ENCODE measurements around the gene PSMD5. TPM values are rescaled to one million over a fixed set of nuclear protein-coding genes. Genes with fewer than 3 reads are reported as not detected.

PSMD5 gene
- total and polyA plus RNA-seq, 3 donors from 2014 or later: 26.4 to 45.0 (median 39.0) TPM

DNA sequence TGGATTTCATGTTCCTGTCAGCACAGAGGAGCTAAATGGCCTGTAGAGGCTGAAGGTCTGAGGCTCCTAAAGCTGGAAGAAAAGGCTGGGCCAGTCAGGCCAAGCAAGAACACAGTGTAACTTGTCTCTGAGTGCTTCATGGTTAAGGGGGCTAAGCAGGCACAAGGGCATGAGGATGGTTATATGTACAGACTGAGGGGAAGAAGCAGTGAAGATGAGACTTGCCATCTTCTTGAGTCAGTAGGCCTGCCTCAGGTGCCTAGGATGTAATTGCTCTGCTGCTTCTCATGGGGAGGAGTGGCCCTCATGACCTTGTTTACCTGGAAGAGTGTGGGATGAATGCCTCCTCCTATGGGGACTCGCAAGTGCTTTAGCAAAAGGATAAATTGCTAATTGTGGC, 8.7 kb upstream of the PSMD5 start:
- H3K27me3 ChIP-seq: no peaks in the 10 kb centered on the region
- no peaks in the 10 kb centered on the region for H3K36me3 ChIP-seq (ENCODE audit: low read depth, missing control alignments)
- WGBS, 2 donors: 95 to 100% methylated on average over 1 of the region's 1 CpG
- no peak overlapping the region for H3K27ac ChIP-seq
- TF ChIP-seq POLR2A (IDR thresholded peaks at IDR 0.05): no peak
- TF ChIP-seq, protein P1, sequence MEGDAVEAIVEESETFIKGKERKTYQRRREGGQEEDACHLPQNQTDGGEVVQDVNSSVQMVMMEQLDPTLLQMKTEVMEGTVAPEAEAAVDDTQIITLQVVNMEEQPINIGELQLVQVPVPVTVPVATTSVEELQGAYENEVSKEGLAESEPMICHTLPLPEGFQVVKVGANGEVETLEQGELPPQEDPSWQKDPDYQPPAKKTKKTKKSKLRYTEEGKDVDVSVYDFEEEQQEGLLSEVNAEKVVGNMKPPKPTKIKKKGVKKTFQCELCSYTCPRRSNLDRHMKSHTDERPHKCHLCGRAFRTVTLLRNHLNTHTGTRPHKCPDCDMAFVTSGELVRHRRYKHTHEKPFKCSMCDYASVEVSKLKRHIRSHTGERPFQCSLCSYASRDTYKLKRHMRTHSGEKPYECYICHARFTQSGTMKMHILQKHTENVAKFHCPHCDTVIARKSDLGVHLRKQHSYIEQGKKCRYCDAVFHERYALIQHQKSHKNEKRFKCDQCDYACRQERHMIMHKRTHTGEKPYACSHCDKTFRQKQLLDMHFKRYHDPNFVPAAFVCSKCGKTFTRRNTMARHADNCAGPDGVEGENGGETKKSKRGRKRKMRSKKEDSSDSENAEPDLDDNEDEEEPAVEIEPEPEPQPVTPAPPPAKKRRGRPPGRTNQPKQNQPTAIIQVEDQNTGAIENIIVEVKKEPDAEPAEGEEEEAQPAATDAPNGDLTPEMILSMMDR (IDR thresholded peaks at IDR 0.05): no peak
- no peaks in the 10 kb centered on the region for H3K9me3 ChIP-seq
- intact Hi-C loops (cut with DNase I; ENCODE audit: low total_unique reads): loop anchor here (10.0 kb wide), 1 partner anchor 57 kb away; the partner anchor contains the start of gene FBXW2
- DNase-seq: no peak
- H3K4me1 ChIP-seq: peaks cover 5% of the 10 kb centered on the region
- H3K4me3 ChIP-seq: no peak overlapping the region

DNA sequence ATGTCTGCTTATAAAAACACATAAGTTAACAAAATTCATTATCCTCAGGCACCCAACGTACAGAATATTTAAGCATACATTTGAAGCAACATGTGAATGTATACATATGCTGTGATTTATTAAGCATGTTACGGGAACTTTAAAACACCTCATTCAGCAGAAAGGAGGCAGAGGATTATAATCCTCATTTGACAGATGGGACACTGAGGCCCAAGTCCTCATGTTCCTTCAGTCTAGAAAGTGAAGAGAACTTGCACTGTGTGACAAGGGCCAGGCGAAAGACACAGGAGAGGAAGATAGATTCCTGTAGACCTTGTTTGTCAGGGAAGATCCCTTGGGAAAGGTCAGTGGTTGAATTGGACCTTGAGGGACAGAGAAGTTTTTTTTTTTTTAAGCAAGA, 7.6 kb upstream of the PSMD5 start:
- Histone ChIP-seq H3K4me3 (no peak overlapping the region), H3K27ac (no peak overlapping the region), H3K27me3 (no peaks in the 10 kb centered on the region), H3K9me3 (no peaks in the 10 kb centered on the region), H3K36me3 (ENCODE audit: low read depth, missing control alignments) (no peaks in the 10 kb centered on the region), H3K4me1 (peaks cover 5% of the 10 kb centered on the region)
- TF ChIP-seq POLR2A (IDR thresholded peaks at IDR 0.05): no peak
- intact Hi-C loops (cut with DNase I; ENCODE audit: low total_unique reads): loop anchor here (10.0 kb wide), 1 partner anchor 56 kb away; the partner anchor contains the start of gene FBXW2
- DNase-seq: no peak
- 93 to 95% methylated on average over 3 of the region's 3 CpGs for WGBS, 2 donors

DNA sequence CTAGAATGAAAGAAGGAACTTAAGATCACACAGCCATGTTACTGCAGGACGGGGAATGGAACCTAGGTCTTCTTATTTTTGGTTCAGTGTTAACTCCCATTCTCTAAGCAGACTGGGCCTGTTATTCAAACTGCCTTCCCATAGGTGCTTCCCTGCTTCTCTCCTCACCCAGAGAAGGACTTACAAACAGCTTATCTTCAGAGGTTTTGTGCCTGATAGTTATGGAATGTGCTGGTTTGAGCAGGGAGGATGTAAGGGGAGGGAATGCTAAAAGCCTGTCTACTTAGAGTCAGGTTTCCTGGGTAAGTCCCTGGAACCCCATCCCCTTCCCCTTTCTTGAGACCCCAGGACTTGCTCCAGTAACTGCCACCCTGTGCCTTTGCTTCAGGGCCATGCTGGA, 4.2 kb upstream of the PSMD5 start:
- no peak overlapping the region for H3K27ac ChIP-seq
- peaks cover 5% of the 10 kb centered on the region for H3K4me1 ChIP-seq
- H3K9me3 ChIP-seq: no peaks in the 10 kb centered on the region
- TF ChIP-seq, protein P1 (IDR thresholded peaks at IDR 0.05): no peak
- TF ChIP-seq POLR2A (IDR thresholded peaks at IDR 0.05): no peak
- intact Hi-C loops (cut with DNase I; ENCODE audit: low total_unique reads): no loop called here
- H3K36me3 ChIP-seq (ENCODE audit: low read depth, missing control alignments): no peaks in the 10 kb centered on the region
- H3K4me3 ChIP-seq: no peak overlapping the region
- H3K27me3 ChIP-seq: no peaks in the 10 kb centered on the region
- DNase-seq: no peak
- 72 to 84% methylated on average over 1 of the region's 1 CpG for WGBS, 2 donors

DNA sequence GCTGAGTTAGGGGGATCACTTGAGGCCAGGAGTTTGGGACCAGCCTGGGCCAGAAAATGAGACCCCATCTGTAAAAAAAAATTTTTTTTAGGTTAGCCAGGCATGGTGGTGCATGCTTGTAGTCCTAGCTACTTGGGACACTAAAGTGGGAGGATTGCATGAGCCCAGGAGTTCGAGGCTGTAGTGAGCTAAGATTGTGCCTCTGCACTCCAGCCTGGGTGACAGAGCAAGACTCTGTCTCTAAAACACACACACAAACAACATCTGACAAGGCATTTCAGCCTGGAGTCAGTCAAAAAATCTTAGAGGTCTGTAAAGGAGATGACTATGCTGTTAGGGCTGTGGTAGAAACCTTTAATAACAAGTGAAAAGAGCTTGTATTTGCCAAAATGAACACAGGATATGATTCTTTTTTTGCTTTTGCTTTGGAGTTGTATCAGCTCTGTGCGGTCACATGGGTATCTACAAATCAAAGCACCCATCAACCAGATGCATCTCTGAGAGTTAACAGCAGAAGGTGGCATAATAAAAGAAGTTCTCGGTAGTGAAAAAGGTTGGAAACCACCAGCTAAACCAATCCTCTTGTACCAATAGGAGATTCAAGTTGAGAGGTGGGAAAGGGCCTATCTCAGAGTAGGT, 3.6 kb upstream of the PSMD5 start:
- H3K36me3 ChIP-seq (ENCODE audit: low read depth, missing control alignments): no peaks in the 10 kb centered on the region
- H3K9me3 ChIP-seq: no peaks in the 10 kb centered on the region
- no peak overlapping the region for H3K27ac ChIP-seq
- TF ChIP-seq, protein P1 (IDR thresholded peaks at IDR 0.05): no peak
- TF ChIP-seq POLR2A (IDR thresholded peaks at IDR 0.05): no peak
- WGBS, 2 donors: 91 to 93% methylated on average over 3 of the region's 3 CpGs
- no peaks in the 10 kb centered on the region for H3K27me3 ChIP-seq
- no peak overlapping the region for H3K4me3 ChIP-seq
- H3K4me1 ChIP-seq: peaks cover 9% of the 10 kb centered on the region
- intact Hi-C loops (cut with DNase I; ENCODE audit: low total_unique reads): no loop called here
- no peak for DNase-seq

DNA sequence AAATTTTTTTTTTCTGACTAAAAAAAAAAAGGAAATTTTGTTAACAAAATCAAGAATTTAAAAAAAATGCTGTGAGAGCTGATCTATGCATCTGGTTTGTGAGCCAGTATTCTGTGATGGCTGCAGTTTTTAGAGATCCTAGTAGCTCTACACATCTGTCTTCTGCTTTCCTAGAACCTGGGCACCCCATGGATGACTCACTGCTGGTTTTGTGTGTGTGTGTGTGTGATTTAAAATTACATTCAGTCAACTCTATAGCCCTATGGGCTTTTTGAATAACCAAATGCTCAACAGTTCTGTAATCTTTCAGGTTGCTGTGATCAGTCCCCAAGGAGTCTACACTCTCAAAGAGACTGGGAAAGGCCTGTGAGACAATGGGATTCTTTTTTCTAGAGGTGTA, 2.5 kb upstream of the PSMD5 start:
- Histone ChIP-seq H3K9me3 (no peaks in the 10 kb centered on the region), H3K4me1 (peaks cover 9% of the 10 kb centered on the region), H3K27me3 (no peaks in the 10 kb centered on the region), H3K4me3 (no peak overlapping the region), H3K27ac (no peak overlapping the region), H3K36me3 (ENCODE audit: low read depth, missing control alignments) (no peaks in the 10 kb centered on the region)
- intact Hi-C loops (cut with DNase I; ENCODE audit: low total_unique reads): no loop called here
- no peak for DNase-seq
- TF ChIP-seq, protein P1 (IDR thresholded peaks at IDR 0.05): no peak
- no peak for TF ChIP-seq POLR2A (IDR thresholded peaks at IDR 0.05)

All from testis (tissue), 3 donors.